HEK293 (cell line): ENCODE data around the gene SENP1.

Experiments
- BCL11B ChIP-seq: fragments of 450-650 bp; formaldehyde crosslinking; IDR thresholded peaks from 2 replicates; pipeline ENCODE4 v1.5.1; 2016; ENCODE audit warnings: low read depth, missing biosample characterization, missing genetic modification characterization
- GLIS1 ChIP-seq: fragments of 450-650 bp; formaldehyde crosslinking; IDR thresholded peaks from 2 replicates; pipeline ENCODE4 v1.5.1; 2016; ENCODE audit warnings: missing biosample characterization, missing genetic modification characterization
- OSR2 ChIP-seq: fragments of 450-650 bp; formaldehyde crosslinking; IDR thresholded peaks from 2 replicates; pipeline ENCODE4 v1.5.1; 2016; ENCODE audit warnings: missing biosample characterization, missing genetic modification characterization
- REPIN1 ChIP-seq: fragments of 450-650 bp; formaldehyde crosslinking; IDR thresholded peaks from 2 replicates; pipeline ENCODE4 v1.5.1; 2017; ENCODE audit warnings: missing biosample characterization, missing genetic modification characterization, low read depth
- SCRT2 ChIP-seq: fragments of 450-650 bp; formaldehyde crosslinking; IDR thresholded peaks from 2 replicates; pipeline ENCODE4 v1.5.1; 2016; ENCODE audit warnings: missing biosample characterization, missing genetic modification characterization
- SP3 ChIP-seq: fragments of 450-650 bp; formaldehyde crosslinking; IDR thresholded peaks from 2 replicates; pipeline ENCODE4 v1.5.1; 2016; ENCODE audit warnings: missing biosample characterization, missing genetic modification characterization
- ZFHX2 ChIP-seq: fragments of 450-650 bp; formaldehyde crosslinking; conservative IDR thresholded peaks from 2 replicates; pipeline ENCODE4 v1.5.1; 2016; ENCODE audit warnings: missing biosample characterization, missing genetic modification characterization
- ZFP37 ChIP-seq: fragments of 450-650 bp; formaldehyde crosslinking; IDR thresholded peaks from 2 replicates; pipeline ENCODE4 v1.5.1; 2016; ENCODE audit warnings: missing biosample characterization, missing genetic modification characterization
- ZFP41 ChIP-seq: fragments of 450-650 bp; formaldehyde crosslinking; IDR thresholded peaks from 2 replicates; pipeline ENCODE4 v1.5.1; 2016; ENCODE audit warnings: missing biosample characterization, missing genetic modification characterization, borderline replicate concordance
- ZNF140 ChIP-seq: fragments of 450-650 bp; formaldehyde crosslinking; IDR thresholded peaks from 2 replicates; pipeline ENCODE4 v1.5.1; 2016; ENCODE audit warnings: missing biosample characterization, missing genetic modification characterization
- ZNF175 ChIP-seq: fragments of 450-650 bp; formaldehyde crosslinking; IDR thresholded peaks from 2 replicates; pipeline ENCODE4 v1.5.1; 2016; ENCODE audit warnings: missing biosample characterization, missing genetic modification characterization
- ZNF19 ChIP-seq: fragments of 450-650 bp; formaldehyde crosslinking; IDR thresholded peaks from 2 replicates; pipeline ENCODE4; 2016; ENCODE audit warnings: missing biosample characterization, missing genetic modification characterization, low read depth
- ZNF26 ChIP-seq: fragments of 450-650 bp; formaldehyde crosslinking; IDR thresholded peaks from 2 replicates; pipeline ENCODE4 v1.5.1; 2016; ENCODE audit warnings: missing biosample characterization, missing genetic modification characterization
- ZNF302 ChIP-seq: fragments of 450-650 bp; formaldehyde crosslinking; IDR thresholded peaks from 2 replicates; pipeline ENCODE4 v1.5.1; 2016; ENCODE audit warnings: missing biosample characterization, missing genetic modification characterization, low read depth
- ZNF324 ChIP-seq: fragments of 450-650 bp; formaldehyde crosslinking; IDR thresholded peaks from 2 replicates; pipeline ENCODE4 v1.5.1; 2016; ENCODE audit warnings: missing biosample characterization, missing genetic modification characterization
- ZNF416 ChIP-seq: fragments of 450-650 bp; formaldehyde crosslinking; IDR thresholded peaks from 2 replicates; pipeline ENCODE4 v1.5.1; 2016; ENCODE audit warnings: missing biosample characterization, missing genetic modification characterization
- ZNF677 ChIP-seq: fragments of 450-650 bp; IDR thresholded peaks from 2 replicates; pipeline ENCODE4 v1.5.0; 2018; ENCODE audit warnings: missing biosample characterization, mild to moderate bottlenecking, missing genetic modification characterization, moderate library complexity
- ZNF785 ChIP-seq: fragments of 450-650 bp; formaldehyde crosslinking; IDR thresholded peaks from 2 replicates; pipeline ENCODE4 v1.5.1; 2016; ENCODE audit warnings: missing biosample characterization, missing genetic modification characterization
- ZNF837 ChIP-seq: fragments of 450-650 bp; formaldehyde crosslinking; IDR thresholded peaks from 2 replicates; pipeline ENCODE4 v1.5.1; 2016; ENCODE audit warnings: missing biosample characterization, missing genetic modification characterization
- TF ChIP-seq, protein P1 (sequence below): fragments of 450-650 bp; formaldehyde crosslinking; IDR thresholded peaks from 2 replicates; pipeline ENCODE4 v1.5.1; 2016; ENCODE audit warnings: missing biosample characterization, missing genetic modification characterization
- TF ChIP-seq, protein P2 (sequence below): fragments of 450-650 bp; formaldehyde crosslinking; IDR thresholded peaks from 2 replicates; pipeline ENCODE4 v1.5.1; 2017; ENCODE audit warnings: missing biosample characterization, missing genetic modification characterization
- TF ChIP-seq, protein P3 (sequence below): sonication (generic); formaldehyde crosslinking; IDR thresholded peaks from 2 replicates; pipeline ENCODE4 v1.8.1; 2022; ENCODE audit warnings: mild to moderate bottlenecking, moderate library complexity, missing genetic modification reagents
- TF ChIP-seq, protein P4 (sequence below): fragments of 450-650 bp; formaldehyde crosslinking; IDR thresholded peaks from 2 replicates; pipeline ENCODE4 v1.5.1; 2016; ENCODE audit warnings: missing biosample characterization, missing genetic modification characterization, borderline replicate concordance

The SENP1 gene

DNA sequence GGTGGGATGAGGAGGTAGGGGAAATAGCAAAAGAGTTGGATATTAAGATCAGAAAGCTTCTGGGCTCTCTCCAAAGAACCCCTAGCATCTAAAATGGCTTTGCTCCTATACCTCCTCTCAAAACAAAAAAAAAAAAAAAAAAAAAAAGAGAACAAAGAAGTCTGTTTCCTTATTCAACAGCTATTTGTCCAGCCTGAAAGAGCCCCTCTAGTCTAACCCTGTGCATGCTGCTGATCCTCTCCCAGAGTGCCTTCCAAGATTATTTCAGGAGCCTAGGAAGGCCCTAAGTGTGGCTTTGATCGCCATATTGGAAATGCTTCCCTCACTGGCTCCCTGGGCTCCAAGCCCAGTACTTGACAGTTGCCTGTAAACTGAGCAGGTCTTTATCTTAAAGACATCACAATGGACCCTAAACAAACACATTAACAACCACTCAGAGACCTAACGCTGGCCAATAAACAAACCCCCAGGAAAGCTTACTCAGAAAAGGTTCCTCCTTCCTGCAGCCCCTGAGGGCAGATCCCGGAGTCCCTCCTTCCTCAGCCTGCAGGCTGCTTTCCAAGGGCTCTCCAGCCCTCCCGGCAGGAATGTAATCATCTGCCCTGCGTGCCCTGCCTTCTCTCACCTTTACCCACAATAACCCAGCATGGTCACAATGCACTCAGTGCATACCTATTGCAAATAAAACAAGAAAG is 84.2 kb downstream of the SENP1 start (continued):
- no peak for TF ChIP-seq ZNF26 (tag by site-specific recombination)
- TF ChIP-seq ZFP41 (tag by site-specific recombination): no peak
- no peak for TF ChIP-seq ZNF140 (tag by site-specific recombination)
- TF ChIP-seq ZNF785 (tag by site-specific recombination): no peak
- TF ChIP-seq, protein P1, sequence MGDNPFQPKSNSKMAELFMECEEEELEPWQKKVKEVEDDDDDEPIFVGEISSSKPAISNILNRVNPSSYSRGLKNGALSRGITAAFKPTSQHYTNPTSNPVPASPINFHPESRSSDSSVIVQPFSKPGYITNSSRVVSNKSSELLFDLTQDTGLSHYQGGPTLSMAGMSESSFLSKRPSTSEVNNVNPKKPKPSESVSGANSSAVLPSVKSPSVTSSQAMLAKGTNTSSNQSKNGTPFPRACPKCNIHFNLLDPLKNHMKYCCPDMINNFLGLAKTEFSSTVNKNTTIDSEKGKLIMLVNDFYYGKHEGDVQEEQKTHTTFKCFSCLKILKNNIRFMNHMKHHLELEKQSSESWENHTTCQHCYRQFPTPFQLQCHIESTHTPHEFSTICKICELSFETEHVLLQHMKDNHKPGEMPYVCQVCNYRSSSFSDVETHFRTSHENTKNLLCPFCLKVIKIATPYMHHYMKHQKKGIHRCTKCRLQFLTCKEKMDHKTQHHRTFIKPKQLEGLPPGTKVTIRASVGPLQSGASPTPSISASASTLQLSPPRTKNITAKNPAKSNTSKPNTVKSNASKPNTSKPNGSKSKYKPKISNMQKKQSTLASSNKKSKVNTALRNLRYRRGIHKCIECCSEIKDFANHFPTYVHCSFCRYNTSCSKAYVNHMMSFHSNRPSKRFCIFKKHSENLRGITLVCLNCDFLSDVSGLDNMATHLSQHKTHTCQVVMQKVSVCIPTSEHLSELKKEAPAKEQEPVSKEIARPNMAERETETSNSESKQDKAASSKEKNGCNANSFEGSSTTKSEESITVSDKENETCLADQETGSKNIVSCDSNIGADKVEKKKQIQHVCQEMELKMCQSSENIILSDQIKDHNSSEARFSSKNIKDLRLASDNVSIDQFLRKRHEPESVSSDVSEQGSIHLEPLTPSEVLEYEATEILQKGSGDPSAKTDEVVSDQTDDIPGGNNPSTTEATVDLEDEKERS: no peak
- no peak for TF ChIP-seq ZFHX2 (tag by site-specific recombination)
- TF ChIP-seq SCRT2: no peak
- TF ChIP-seq REPIN1 (tag by site-specific recombination): no peak
- no peak for TF ChIP-seq ZNF837 (tag by site-specific recombination)
- TF ChIP-seq, protein P2, sequence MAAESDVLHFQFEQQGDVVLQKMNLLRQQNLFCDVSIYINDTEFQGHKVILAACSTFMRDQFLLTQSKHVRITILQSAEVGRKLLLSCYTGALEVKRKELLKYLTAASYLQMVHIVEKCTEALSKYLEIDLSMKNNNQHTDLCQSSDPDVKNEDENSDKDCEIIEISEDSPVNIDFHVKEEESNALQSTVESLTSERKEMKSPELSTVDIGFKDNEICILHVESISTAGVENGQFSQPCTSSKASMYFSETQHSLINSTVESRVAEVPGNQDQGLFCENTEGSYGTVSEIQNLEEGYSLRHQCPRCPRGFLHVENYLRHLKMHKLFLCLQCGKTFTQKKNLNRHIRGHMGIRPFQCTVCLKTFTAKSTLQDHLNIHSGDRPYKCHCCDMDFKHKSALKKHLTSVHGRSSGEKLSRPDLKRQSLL (tag by site-specific recombination): no peak
- TF ChIP-seq ZNF677 (tag by site-specific recombination): no peak
- TF ChIP-seq OSR2 (tag by site-specific recombination): peak; percentile 99
- peak; percentile 100 for TF ChIP-seq GLIS1 (tag by site-specific recombination)
- no peak for TF ChIP-seq ZNF302 (tag by site-specific recombination)
- TF ChIP-seq ZNF416 (tag by site-specific recombination): no peak
- no peak for TF ChIP-seq ZNF19 (tag by site-specific recombination)
- TF ChIP-seq SP3: peak; percentile 62
- TF ChIP-seq, protein P3, sequence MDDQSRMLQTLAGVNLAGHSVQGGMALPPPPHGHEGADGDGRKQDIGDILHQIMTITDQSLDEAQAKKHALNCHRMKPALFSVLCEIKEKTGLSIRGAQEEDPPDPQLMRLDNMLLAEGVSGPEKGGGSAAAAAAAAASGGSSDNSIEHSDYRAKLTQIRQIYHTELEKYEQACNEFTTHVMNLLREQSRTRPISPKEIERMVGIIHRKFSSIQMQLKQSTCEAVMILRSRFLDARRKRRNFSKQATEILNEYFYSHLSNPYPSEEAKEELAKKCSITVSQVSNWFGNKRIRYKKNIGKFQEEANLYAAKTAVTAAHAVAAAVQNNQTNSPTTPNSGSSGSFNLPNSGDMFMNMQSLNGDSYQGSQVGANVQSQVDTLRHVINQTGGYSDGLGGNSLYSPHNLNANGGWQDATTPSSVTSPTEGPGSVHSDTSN: no peak
- TF ChIP-seq, protein P4, sequence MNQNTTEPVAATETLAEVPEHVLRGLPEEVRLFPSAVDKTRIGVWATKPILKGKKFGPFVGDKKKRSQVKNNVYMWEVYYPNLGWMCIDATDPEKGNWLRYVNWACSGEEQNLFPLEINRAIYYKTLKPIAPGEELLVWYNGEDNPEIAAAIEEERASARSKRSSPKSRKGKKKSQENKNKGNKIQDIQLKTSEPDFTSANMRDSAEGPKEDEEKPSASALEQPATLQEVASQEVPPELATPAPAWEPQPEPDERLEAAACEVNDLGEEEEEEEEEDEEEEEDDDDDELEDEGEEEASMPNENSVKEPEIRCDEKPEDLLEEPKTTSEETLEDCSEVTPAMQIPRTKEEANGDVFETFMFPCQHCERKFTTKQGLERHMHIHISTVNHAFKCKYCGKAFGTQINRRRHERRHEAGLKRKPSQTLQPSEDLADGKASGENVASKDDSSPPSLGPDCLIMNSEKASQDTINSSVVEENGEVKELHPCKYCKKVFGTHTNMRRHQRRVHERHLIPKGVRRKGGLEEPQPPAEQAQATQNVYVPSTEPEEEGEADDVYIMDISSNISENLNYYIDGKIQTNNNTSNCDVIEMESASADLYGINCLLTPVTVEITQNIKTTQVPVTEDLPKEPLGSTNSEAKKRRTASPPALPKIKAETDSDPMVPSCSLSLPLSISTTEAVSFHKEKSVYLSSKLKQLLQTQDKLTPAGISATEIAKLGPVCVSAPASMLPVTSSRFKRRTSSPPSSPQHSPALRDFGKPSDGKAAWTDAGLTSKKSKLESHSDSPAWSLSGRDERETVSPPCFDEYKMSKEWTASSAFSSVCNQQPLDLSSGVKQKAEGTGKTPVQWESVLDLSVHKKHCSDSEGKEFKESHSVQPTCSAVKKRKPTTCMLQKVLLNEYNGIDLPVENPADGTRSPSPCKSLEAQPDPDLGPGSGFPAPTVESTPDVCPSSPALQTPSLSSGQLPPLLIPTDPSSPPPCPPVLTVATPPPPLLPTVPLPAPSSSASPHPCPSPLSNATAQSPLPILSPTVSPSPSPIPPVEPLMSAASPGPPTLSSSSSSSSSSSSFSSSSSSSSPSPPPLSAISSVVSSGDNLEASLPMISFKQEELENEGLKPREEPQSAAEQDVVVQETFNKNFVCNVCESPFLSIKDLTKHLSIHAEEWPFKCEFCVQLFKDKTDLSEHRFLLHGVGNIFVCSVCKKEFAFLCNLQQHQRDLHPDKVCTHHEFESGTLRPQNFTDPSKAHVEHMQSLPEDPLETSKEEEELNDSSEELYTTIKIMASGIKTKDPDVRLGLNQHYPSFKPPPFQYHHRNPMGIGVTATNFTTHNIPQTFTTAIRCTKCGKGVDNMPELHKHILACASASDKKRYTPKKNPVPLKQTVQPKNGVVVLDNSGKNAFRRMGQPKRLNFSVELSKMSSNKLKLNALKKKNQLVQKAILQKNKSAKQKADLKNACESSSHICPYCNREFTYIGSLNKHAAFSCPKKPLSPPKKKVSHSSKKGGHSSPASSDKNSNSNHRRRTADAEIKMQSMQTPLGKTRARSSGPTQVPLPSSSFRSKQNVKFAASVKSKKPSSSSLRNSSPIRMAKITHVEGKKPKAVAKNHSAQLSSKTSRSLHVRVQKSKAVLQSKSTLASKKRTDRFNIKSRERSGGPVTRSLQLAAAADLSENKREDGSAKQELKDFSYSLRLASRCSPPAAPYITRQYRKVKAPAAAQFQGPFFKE (tag by site-specific recombination): no peak
- no peak for TF ChIP-seq BCL11B
- peak; percentile 83; the same call in 1 of the 2 replicates for TF ChIP-seq ZFP37 (tag by site-specific recombination)
- TF ChIP-seq ZNF175: no peak
- peak; percentile 95 for TF ChIP-seq ZNF324 (tag by site-specific recombination)
